NCI-H748 (cell line): Measurements from ENCODE around the gene PHOX2A.
"Not testable (repeated sequence)": the region's sequence is repeated elsewhere in the genome, so short reads cannot be mapped to it uniquely, and the experiment has no call there.

ENCODE experiments used
- DNase-seq: peaks from one replicate; lab custom pipeline; 2025; ENCODE audit not compliant: unreplicated experiment; lab: John Stamatoyannopoulos, UW

The PHOX2A gene

GRCh38 chr11:72223615-72224563, 20.1 kb downstream of the PHOX2A start:
- DNase-seq: peak; percentile 67

GRCh38 chr11:72222907-72223614, 20.9 kb downstream of the PHOX2A start:
- DNase-seq: peak; percentile 96

- peak; percentile 41 for DNase-seq
Observed at GRCh38 chr11:72222106-72222891, 21.7 kb downstream of the PHOX2A start.

GRCh38 chr11:72221386-72222075, 22.4 kb downstream of the PHOX2A start:
- no peak for DNase-seq

- DNase-seq: no peak
Observed at GRCh38 chr11:72220696-72221363, 23.1 kb downstream of the PHOX2A start.

- DNase-seq: no peak
Observed at GRCh38 chr11:72218251-72218745, 25.7 kb downstream of the PHOX2A start.

GRCh38 chr11:72217841-72218240, 26.1 kb downstream of the PHOX2A start:
- no peak for DNase-seq

- no peak for DNase-seq
Observed at GRCh38 chr11:72216638-72217037, 27.3 kb downstream of the PHOX2A start, which contains the start of gene FOLR2. FOLR2 (plus strand) TSS chr11:72216794; CDS start chr11:72218585, 1,791 bp downstream.

- no peak for DNase-seq
Observed at GRCh38 chr11:72209101-72209500, 34.9 kb downstream of the PHOX2A start.

- DNase-seq: no peak
Observed at GRCh38 chr11:72208281-72208680, 35.7 kb downstream of the PHOX2A start.

GRCh38 chr11:72206794-72207193, 37.2 kb downstream of the PHOX2A start:
- DNase-seq: not testable (repeated sequence)

GRCh38 chr11:72204886-72205285, 39.1 kb downstream of the PHOX2A start:
- DNase-seq: no peak

GRCh38 chr11:72203163-72203562, 40.8 kb downstream of the PHOX2A start:
- DNase-seq: no peak

GRCh38 chr11:72202571-72202970, 41.4 kb downstream of the PHOX2A start:
- DNase-seq: no peak

GRCh38 chr11:72201445-72201844, 42.5 kb downstream of the PHOX2A start:
- not testable (repeated sequence) for DNase-seq

GRCh38 chr11:72195518-72196270, 48.3 kb downstream of the PHOX2A start:
- no peak for DNase-seq

- no peak for DNase-seq
Observed at GRCh38 chr11:72191961-72192381, 52.0 kb downstream of the PHOX2A start, which contains the start of gene FOLR1. FOLR1 (plus strand) TSS chr11:72192140; CDS start chr11:72192174, 34 bp downstream.

- DNase-seq: no peak
Observed at GRCh38 chr11:72190631-72191071, 53.3 kb downstream of the PHOX2A start.
